SK-N-SH (cell line): ENCODE data around the gene G3BP1. TPM values are rescaled to one million over a fixed set of nuclear protein-coding genes. Genes with fewer than 3 reads are reported as not detected.

Source experiments
- CTCF ChIA-PET: fragments of 300-600, 350-600 bp; formaldehyde crosslinking; extraction: SDS; loops from one replicate; lab custom pipeline; 2021; lab: Yijun Ruan, JAX
- POLR2A ChIA-PET: fragments of 350-600 bp; sonication (Branson Sonifier 250); formaldehyde crosslinking; extraction: SDS; loops from one replicate; lab custom pipeline; 2020; ENCODE audit warnings: antibody characterized with exemption, inconsistent platforms; lab: Yijun Ruan, JAX
- DNase-seq: peaks from one replicate; pipeline ENCODE4 v3.0.0; 2012
- H2AFZ ChIP-seq: fragments of 200-600 bp; sonication (generic); 2 replicates; pipeline ENCODE4 v1.8.1; 2016; ENCODE audit warnings: antibody characterized with exemption, mild to moderate bottlenecking, low read depth
- H3F3A ChIP-seq: fragments of 200-600 bp; sonication (generic); replicated peaks from 2 replicates; pipeline ENCODE3; 2016; ENCODE audit warnings: antibody characterized with exemption, mild to moderate bottlenecking; ENCODE audit not compliant: insufficient read depth
- H3K27ac ChIP-seq, 2 experiments: fragments of 200-500 bp in 1 of 2; fragments of 200-600 bp in 1 of 2; sonication (Bioruptor generic) in 1 of 2; sonication (generic), shearing (Covaris generic) in 1 of 2; 2 replicates each; pipeline versions ENCODE4 v1.5.1 to v1.6.1; 2014 to 2016; ENCODE audit warnings: low read depth in 2 of 2, inconsistent platforms in 1 of 2, low read length in 1 of 2, mild to moderate bottlenecking in 1 of 2, mixed read lengths in 1 of 2
- H3K27me3 ChIP-seq: fragments of 200-600 bp; sonication (generic), shearing (Covaris generic); 2 replicates; pipeline ENCODE4 v1.6.1; 2016; ENCODE audit warnings: mixed run types; ENCODE audit not compliant: insufficient read depth
- H3K36me3 ChIP-seq, 2 experiments: fragments of 200-500 bp in 1 of 2; fragments of 200-600 bp in 1 of 2; sonication (Bioruptor generic) in 1 of 2; sonication (generic) in 1 of 2; replicated peaks in 1 of 2; 2 replicates each; pipeline versions ENCODE3 to v1.5.1; 2014 to 2016; ENCODE audit warnings: low read length in 1 of 2, mild to moderate bottlenecking in 1 of 2; ENCODE audit not compliant: insufficient read depth in 2 of 2, control insufficient read depth in 1 of 2
- H3K4me1 ChIP-seq, 2 experiments: fragments of 200-500 bp in 1 of 2; fragments of 200-600 bp in 1 of 2; sonication (Bioruptor generic) in 1 of 2; sonication (generic), shearing (Covaris generic) in 1 of 2; 2 replicates each; pipeline versions ENCODE4 v1.5.1 to v1.6.1; 2014 to 2016; ENCODE audit warnings: low read depth in 1 of 2, low read length in 1 of 2, mixed run types in 1 of 2; ENCODE audit not compliant: insufficient read depth in 2 of 2, control insufficient read depth in 1 of 2
- H3K4me2 ChIP-seq: fragments of 200-600 bp; sonication (generic), shearing (Covaris generic); 2 replicates; pipeline ENCODE4 v1.6.1; 2017; ENCODE audit warnings: mixed run types
- H3K4me3 ChIP-seq, 2 experiments: fragments of 200-500 bp in 1 of 2; fragments of 200-600 bp in 1 of 2; sonication (Bioruptor generic) in 1 of 2; sonication (generic), shearing (Covaris generic) in 1 of 2; 2 replicates each; pipeline versions ENCODE4 v1.5.1 to v1.8.1; 2014 to 2016; ENCODE audit warnings: low read depth in 2 of 2, inconsistent platforms in 1 of 2, low read length in 1 of 2, mild to moderate bottlenecking in 1 of 2, mixed read lengths in 1 of 2, moderate library complexity in 1 of 2
- H3K79me2 ChIP-seq: fragments of 200-600 bp; sonication (generic); 2 replicates; pipeline ENCODE4 v1.8.1; 2017; ENCODE audit warnings: mild to moderate bottlenecking; ENCODE audit not compliant: insufficient read depth
- H3K9ac ChIP-seq: fragments of 200-600 bp; sonication (generic); 2 replicates; pipeline ENCODE4 v1.6.1; 2017; ENCODE audit warnings: mixed run types
- H3K9me2 ChIP-seq: fragments of 200-600 bp; sonication (generic); 2 replicates; pipeline ENCODE4 v1.6.1; 2017; ENCODE audit warnings: mixed run types
- H3K9me3 ChIP-seq: fragments of 200-600 bp; sonication (generic); 2 replicates; pipeline ENCODE4 v1.6.1; 2017; ENCODE audit warnings: mixed run types, mild to moderate bottlenecking, moderate library complexity
- H4K20me1 ChIP-seq: fragments of 200-600 bp; sonication (generic); 2 replicates; pipeline ENCODE4 v1.6.1; 2017; ENCODE audit warnings: mild to moderate bottlenecking, mixed run types; ENCODE audit not compliant: insufficient read depth
- MAX ChIP-seq: IDR thresholded peaks from 2 replicates; pipeline ENCODE4 v1.4.0; 2012; ENCODE audit warnings: low read depth
- MEF2A ChIP-seq: IDR thresholded peaks from 2 replicates; pipeline ENCODE4 v1.4.0; 2012; ENCODE audit warnings: low read depth, borderline replicate concordance
- MXI1 ChIP-seq: IDR thresholded peaks from 2 replicates; pipeline ENCODE4 v1.6.1; 2012; ENCODE audit warnings: mild to moderate bottlenecking, low read depth, low read length, improper control_type of control experiment
- YY1 ChIP-seq: IDR thresholded peaks from 2 replicates; pipeline ENCODE4 v1.4.0; 2012; ENCODE audit warnings: low read depth, mild to moderate bottlenecking
- WGBS: methylation state at CpG from one replicate; pipeline ENCODE4 v1.1.6; 2017; ENCODE audit warnings: low lambda C conversion rate; 5-methylcytosine and 5-hydroxymethylcytosine counted together
- polyA plus RNA-seq, 3 experiments: library from polyadenylated mRNA; depleted of rRNA; stranded (reverse); fragments of >200 nt; gene quantifications; 2 replicates each; pipeline ENCODE4 v1.2.3, GENCODE V29; 2012

G3BP1 gene
- polyA plus RNA-seq, 1 of the 3 experiments (the other 2 are of a cell fraction): 21.7 TPM

DNA sequence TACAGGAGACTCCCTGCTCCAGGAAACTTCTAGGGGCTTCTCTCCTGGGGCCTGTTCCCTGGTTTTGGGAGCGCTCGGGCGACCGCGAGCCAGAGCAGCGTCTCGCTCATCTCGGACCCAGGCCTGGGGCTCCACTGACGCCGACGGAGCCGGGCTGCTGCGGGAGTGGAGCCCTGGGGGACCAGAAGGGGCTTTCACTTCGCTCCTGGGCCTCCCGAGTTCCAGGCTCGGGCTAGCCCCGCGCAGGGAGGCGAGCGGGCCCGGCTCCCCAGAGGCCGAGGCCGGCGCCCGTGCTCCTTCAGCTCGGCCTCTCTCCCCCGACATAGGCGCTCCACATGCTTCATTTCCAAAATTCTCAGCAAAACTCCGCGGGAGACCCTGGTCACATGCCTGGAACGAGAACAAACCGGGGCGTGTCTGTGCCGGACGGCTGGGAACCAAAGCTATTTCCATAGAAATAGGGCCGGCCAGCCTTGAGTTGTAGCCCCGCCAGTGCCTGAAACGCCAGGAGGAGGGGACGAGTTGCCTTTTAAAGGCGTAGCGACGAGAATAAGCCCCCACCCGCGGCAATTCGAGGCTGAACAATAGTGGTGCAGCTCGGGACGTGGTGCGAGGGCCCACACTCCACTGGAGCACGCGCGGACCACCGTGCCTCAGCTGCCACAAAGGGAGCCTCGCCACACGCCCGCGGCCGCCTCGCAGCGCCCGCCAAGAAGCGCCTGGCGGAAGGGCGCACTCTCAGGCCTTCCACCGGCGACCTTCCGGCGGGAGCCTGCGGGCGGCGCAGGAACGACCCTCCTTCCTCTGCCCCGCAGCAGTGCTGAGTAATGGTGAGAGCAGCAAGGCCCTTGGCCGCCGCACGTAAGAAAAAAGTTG is 1.1 kb upstream of the G3BP1 start:
- 40% methylated on average over 56 of the region's 75 CpGs for WGBS
- Histone ChIP-seq H2AFZ (peak overlapping the region; percentile 89), H3K9ac (peak overlapping the region; percentile 90), H3K4me2 (peak overlapping the region; percentile 89), H3K9me3 (no peaks in the 10 kb centered on the region), H4K20me1 (peaks cover 35% of the 10 kb centered on the region), H3K36me3 (no peaks in the 10 kb centered on the region), H3K4me1 (peaks cover 18 to 26% of the 10 kb centered on the region in 2 experiments; a peak in 3 of 4 replicates), H3K27ac (peak overlapping the region; percentile 87 to 94), H3K79me2 (peaks cover 42% of the 10 kb centered on the region), H3F3A (no peaks in the 10 kb centered on the region), H3K9me2 (no peaks in the 10 kb centered on the region), H3K27me3 (no peaks in the 10 kb centered on the region), H3K4me3 (peak overlapping the region; percentile 52 to 64)
- peak; percentile 67 for DNase-seq
- TF ChIP-seq MEF2A (no peak), MAX (peak; percentile 28; the same call in 1 of the 2 replicates)
- ChIA-PET POLR2A (interaction anchor here (0.7 to 1.7 kb wide), 8 partner anchors 13 to 580 kb away, joined by 3 to 10 read pairs (median 4); partner anchors contain the start of gene ATOX1), CTCF (interaction anchor here (0.7 to 4.4 kb wide), 15 partner anchors 12 to 645 kb away, joined by 3 to 20 read pairs (median 6); partner anchors contain the start of genes ATOX1 and SLC36A1)

- no peak overlapping the region for H2AFZ ChIP-seq
- TF ChIP-seq MXI1: 0 out of 2 replicates have a peak, but pooled peaks have one; percentile 23
- no peak for TF ChIP-seq YY1
- peak; percentile 81 for DNase-seq
- H3K4me2 ChIP-seq: peak overlapping the region; percentile 91
- CTCF ChIA-PET: interaction anchor here (1.1 to 4.4 kb wide), 8 partner anchors 15 to 533 kb away, joined by 3 to 20 read pairs (median 8); no protein-coding TSS in a partner anchor
- H3K27ac ChIP-seq: peak overlapping the region; percentile 80 to 94
- peaks cover 58% of the 10 kb centered on the region for H3K79me2 ChIP-seq
- peak overlapping the region; percentile 77 to 92 for H3K4me3 ChIP-seq
- 0% methylated on average over 25 of the region's 87 CpGs for WGBS
- H3K27me3 ChIP-seq: no peaks in the 10 kb centered on the region
- no peaks in the 10 kb centered on the region for H3K9me3 ChIP-seq
- POLR2A ChIA-PET: interaction anchor here (0.6 to 1.7 kb wide), 8 partner anchors 13 to 111 kb away, joined by 3 to 10 read pairs (median 3); partner anchors contain the start of genes ATOX1 and SPARC
- H3F3A ChIP-seq: no peaks in the 10 kb centered on the region
- H3K4me1 ChIP-seq: peaks cover 22 to 31% of the 10 kb centered on the region in 2 experiments; a peak in 3 of 4 replicates
- peaks cover 51% of the 10 kb centered on the region for H4K20me1 ChIP-seq
- H3K36me3 ChIP-seq: peaks cover 9 to 14% of the 10 kb centered on the region in 2 experiments
- H3K9me2 ChIP-seq: no peaks in the 10 kb centered on the region
- peak overlapping the region; percentile 92 for H3K9ac ChIP-seq
These were observed 483 bp downstream of the G3BP1 start for GRCh38 chr5:151772029-151772845.
